Hepatocyte (in vitro differentiated cells): Measurements from ENCODE around the gene BLOC1S1. TPM values are rescaled to one million over a fixed set of nuclear protein-coding genes. Genes with fewer than 3 reads are reported as not detected.
A peak's percentile ranks its signal among the peaks of the same experiment; 100 is the strongest.

Source experiments
- DNase-seq: peaks from one replicate; pipeline ENCODE4 v3.0.0-alpha.2; 2016; ENCODE audit warnings: low spot score
- H2AFZ ChIP-seq: fragments of 200-600 bp; sonication (generic); 2 replicates; pipeline ENCODE4 v1.6.0; 2016; ENCODE audit warnings: antibody characterized with exemption, mild to moderate bottlenecking
- H3K27ac ChIP-seq: fragments of 200-600 bp; sonication (generic); 2 replicates; pipeline ENCODE4 v1.5.1; 2016; ENCODE audit warnings: mild to moderate bottlenecking
- H3K27me3 ChIP-seq: fragments of 200-600 bp; sonication (generic); 2 replicates; pipeline ENCODE4 v1.6.1; 2016
- H3K36me3 ChIP-seq: fragments of 200-600 bp; sonication (generic); replicated peaks from 2 replicates; pipeline ENCODE4 v1.5.1; 2016; ENCODE audit warnings: low read depth; ENCODE audit not compliant: insufficient read depth
- H3K4me1 ChIP-seq: fragments of 200-600 bp; sonication (generic); 2 replicates; pipeline ENCODE4 v1.5.1; 2016; ENCODE audit warnings: mild to moderate bottlenecking, moderate library complexity; ENCODE audit not compliant: insufficient read depth
- H3K4me2 ChIP-seq: fragments of 200-600 bp; sonication (generic); 2 replicates; pipeline ENCODE4 v1.6.0; 2016
- H3K4me3 ChIP-seq: fragments of 200-600 bp; sonication (generic); 2 replicates; pipeline ENCODE4 v1.5.1; 2016; ENCODE audit warnings: mild to moderate bottlenecking
- H3K79me2 ChIP-seq: fragments of 200-600 bp; sonication (generic); 2 replicates; pipeline ENCODE4 v1.6.0; 2017; ENCODE audit warnings: mild to moderate bottlenecking
- H3K9me2 ChIP-seq: fragments of 200-600 bp; sonication (generic); replicated peaks from 2 replicates; pipeline ENCODE4 v1.6.0; 2017; ENCODE audit warnings: mild to moderate bottlenecking; ENCODE audit not compliant: insufficient read depth
- H3K9me3 ChIP-seq: fragments of 200-600 bp; sonication (generic); 2 replicates; pipeline ENCODE4 v1.5.1; 2016; ENCODE audit warnings: low read depth, mild to moderate bottlenecking
- H4K20me1 ChIP-seq: fragments of 200-600 bp; sonication (generic); 2 replicates; pipeline ENCODE4 v1.6.0; 2016; ENCODE audit warnings: mild to moderate bottlenecking; ENCODE audit not compliant: insufficient read depth, poor library complexity, severe bottlenecking
- CTCF ChIP-seq: fragments of 200-600 bp; sonication (generic); IDR thresholded peaks from 2 replicates; pipeline ENCODE4 v1.5.1; 2016; ENCODE audit warnings: antibody characterized with exemption, mild to moderate bottlenecking; ENCODE audit not compliant: poor library complexity
- EZH2 ChIP-seq: fragments of 200-600 bp; sonication (generic); IDR thresholded peaks from 2 replicates; pipeline ENCODE4 v1.6.1; 2016; ENCODE audit warnings: antibody characterized with exemption, mild to moderate bottlenecking, borderline replicate concordance
- EZH2phosphoT487 ChIP-seq: fragments of 200-600 bp; sonication (generic); IDR thresholded peaks from one replicate; pipeline ENCODE4 v1.6.1; 2018; ENCODE audit warnings: antibody characterized with exemption, mild to moderate bottlenecking, low read depth, moderate library complexity; ENCODE audit not compliant: unreplicated experiment, severe bottlenecking
- WGBS: methylation state at CpG from one replicate; pipeline ENCODE4 v1.1.6; 2016; ENCODE audit warnings: low lambda C conversion rate; ENCODE audit errors: missing lambda C conversion rate; 5-methylcytosine and 5-hydroxymethylcytosine counted together
- polyA plus RNA-seq: library from polyadenylated mRNA; unstranded; fragments of >200 nt; fragmentation: Nextera tagmentation; extraction: Ambion mirVana; gene quantifications from 2 replicates; pipeline ENCODE4 v1.2.1, GENCODE V29; 2016
- total RNA-seq: library from RNA; depleted of rRNA; stranded (reverse); fragments of >200 nt; gene quantifications from 2 replicates; pipeline ENCODE4 v1.2.3, GENCODE V29; 2014

The BLOC1S1 gene
- total RNA-seq (159 and 177 TPM in 2 replicates), polyA plus RNA-seq (227 and 236 TPM in 2 replicates)

GRCh38 chr12:55715833-55716581 is at the start of gene BLOC1S1:
Gene BLOC1S1 (plus strand): TSS chr12:55716046. CDS start chr12:55716052, 6 bp downstream.
- H3K27ac ChIP-seq, result peak within 1 kb of the TSS; percentile 96
- H3K36me3 ChIP-seq, result no peaks in the 10 kb centered on the region
- H3K4me1 ChIP-seq, result peaks cover 25% of the 10 kb centered on the region
- TF ChIP-seq CTCF (no peak), EZH2phosphoT487 (no peak), EZH2 (no peak)
- peaks cover 28% of the 10 kb centered on the region for H3K79me2 ChIP-seq
- H3K9me2 ChIP-seq, result no peaks in the 10 kb centered on the region
- no peaks in the 10 kb centered on the region for H4K20me1 ChIP-seq
- peak within 1 kb of the TSS; percentile 76 for H3K4me3 ChIP-seq
- WGBS, result 2% methylated on average over 40 of the region's 42 CpGs
- H3K27me3 ChIP-seq, result no peaks in the 10 kb centered on the region
- H3K4me2 ChIP-seq, result peak within 1 kb of the TSS; percentile 90
- H3K9me3 ChIP-seq, result no peaks in the 10 kb centered on the region
- peak; percentile 95 for DNase-seq
- peak within 1 kb of the TSS; percentile 95 for H2AFZ ChIP-seq

- Histone ChIP-seq H4K20me1 (no peaks in the 10 kb centered on the region), H3K4me1 (no peaks in the 10 kb centered on the region), H3K36me3 (no peaks in the 10 kb centered on the region), H3K9me2 (no peaks in the 10 kb centered on the region), H3K4me3 (no peak overlapping the region), H3K79me2 (no peaks in the 10 kb centered on the region), H3K27me3 (no peaks in the 10 kb centered on the region), H2AFZ (no peak overlapping the region), H3K9me3 (no peaks in the 10 kb centered on the region), H3K4me2 (no peak overlapping the region), H3K27ac (no peak overlapping the region)
- TF ChIP-seq EZH2phosphoT487 (no peak), CTCF (no peak), EZH2 (no peak)
- WGBS, result 82% methylated on average over 7 of the region's 7 CpGs
- no peak for DNase-seq
Observed at GRCh38 chr12:55666508-55666907, 49.3 kb upstream of the BLOC1S1 start.

- Histone ChIP-seq H3K36me3 (no peaks in the 10 kb centered on the region), H4K20me1 (no peaks in the 10 kb centered on the region), H3K79me2 (no peaks in the 10 kb centered on the region), H2AFZ (no peak overlapping the region), H3K4me2 (no peak overlapping the region), H3K9me2 (no peaks in the 10 kb centered on the region), H3K9me3 (no peaks in the 10 kb centered on the region), H3K4me1 (peaks cover 3% of the 10 kb centered on the region), H3K27me3 (no peaks in the 10 kb centered on the region), H3K27ac (no peak overlapping the region), H3K4me3 (no peak overlapping the region)
- no peak for TF ChIP-seq EZH2phosphoT487
- no peak for TF ChIP-seq CTCF
- TF ChIP-seq EZH2, result no peak
- no peak for DNase-seq
Observed at GRCh38 chr12:55670276-55670675, 45.6 kb upstream of the BLOC1S1 start.
